DOHH2 (cell line): ENCODE measurements around the gene ROM1.
A peak's percentile ranks its signal among the peaks of the same experiment; 100 is the strongest.

Source experiments
- H3F3A ChIP-seq: fragments of 200-600 bp; sonication (generic), shearing (Covaris generic); 2 replicates; pipeline ENCODE4 v1.6.0; 2016; ENCODE audit warnings: antibody characterized with exemption, mild to moderate bottlenecking; ENCODE audit not compliant: control insufficient read depth, insufficient read depth
- H3K27ac ChIP-seq: fragments of 200-600 bp; sonication (generic); 2 replicates; pipeline ENCODE4 v1.5.1; 2014; ENCODE audit warnings: low read depth, mild to moderate bottlenecking, low read length, moderate library complexity
- H3K27me3 ChIP-seq: fragments of 200-600 bp; sonication (generic); 2 replicates; pipeline ENCODE4 v1.6.1; 2014; ENCODE audit warnings: mild to moderate bottlenecking, low read length, mixed read lengths; ENCODE audit not compliant: control insufficient read depth
- H3K36me3 ChIP-seq: fragments of 200-600 bp; sonication (generic); 2 replicates; pipeline ENCODE4 v1.6.1; 2014; ENCODE audit warnings: mild to moderate bottlenecking, low read length, moderate library complexity, mixed read lengths; ENCODE audit not compliant: control insufficient read depth
- H3K4me1 ChIP-seq: fragments of 200-600 bp; sonication (generic); 2 replicates; pipeline ENCODE4 v1.6.1; 2014; ENCODE audit warnings: mild to moderate bottlenecking, low read length, mixed read lengths; ENCODE audit not compliant: control insufficient read depth
- H3K4me2 ChIP-seq: fragments of 200-600 bp; sonication (generic); 2 replicates; pipeline ENCODE4 v1.6.0; 2014; ENCODE audit warnings: mild to moderate bottlenecking, low read length, moderate library complexity
- H3K4me3 ChIP-seq: fragments of 200-600 bp; sonication (generic); 2 replicates; pipeline ENCODE4 v1.5.1; 2014; ENCODE audit warnings: mild to moderate bottlenecking, low read length, mixed read lengths
- H3K79me2 ChIP-seq: fragments of 200-600 bp; sonication (generic); 2 replicates; pipeline ENCODE4 v1.6.1; 2014; ENCODE audit warnings: mild to moderate bottlenecking, low read length, mixed read lengths; ENCODE audit not compliant: control insufficient read depth
- H3K9me2 ChIP-seq: fragments of 200-600 bp; sonication (generic); replicated peaks from 2 replicates; pipeline ENCODE4 v1.6.1; 2014; ENCODE audit warnings: mild to moderate bottlenecking, low read length, mixed read lengths; ENCODE audit not compliant: control insufficient read depth
- H3K9me3 ChIP-seq: fragments of 200-600 bp; sonication (generic); 2 replicates; pipeline ENCODE4 v1.6.1; 2014; ENCODE audit warnings: antibody characterized with exemption, low read length, mixed read lengths; ENCODE audit not compliant: control insufficient read depth, insufficient read depth
- H4K20me1 ChIP-seq: fragments of 200-600 bp; sonication (generic); 2 replicates; pipeline ENCODE4 v1.6.0; 2014; ENCODE audit warnings: low read depth, mild to moderate bottlenecking, antibody characterized with exemption, low read length, moderate library complexity; ENCODE audit not compliant: control insufficient read depth, insufficient read depth
- EZH2phosphoT487 ChIP-seq: fragments of 200-600 bp; sonication (generic); IDR thresholded peaks from 2 replicates; pipeline ENCODE4 v1.6.1; 2017; ENCODE audit warnings: borderline replicate concordance, mild to moderate bottlenecking, antibody characterized with exemption, low read length, moderate library complexity, mixed read lengths
- TF ChIP-seq, protein P1 (sequence below): fragments of 200-600 bp; sonication (generic); IDR thresholded peaks from one replicate; pipeline ENCODE4 v1.5.1; 2014; ENCODE audit warnings: antibody characterized with exemption, mild to moderate bottlenecking, low read depth, low read length; ENCODE audit not compliant: poor library complexity, severe bottlenecking

The ROM1 gene

DNA sequence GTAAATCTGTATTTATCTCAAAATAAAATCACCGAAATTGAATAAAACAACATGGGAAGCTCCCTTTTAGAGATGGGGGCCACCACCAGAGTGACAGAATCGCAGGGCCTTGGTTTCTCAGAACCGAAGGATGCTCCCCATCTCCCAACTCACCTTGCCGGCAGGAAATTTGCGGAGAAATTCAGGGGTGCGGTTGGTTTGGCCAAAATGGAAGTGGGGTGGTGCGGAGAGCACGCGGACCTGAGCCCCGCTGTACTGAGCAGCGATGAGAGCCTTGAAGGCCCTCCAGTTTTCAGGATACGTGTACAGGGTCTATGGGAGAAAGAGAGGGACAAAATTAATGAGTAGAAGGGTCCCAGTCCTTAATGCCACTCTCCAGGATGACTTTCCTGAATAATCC is 40.6 kb upstream of the ROM1 start:
- Histone ChIP-seq H3F3A (peaks cover 8% of the 10 kb centered on the region), H3K36me3 (peaks cover 92% of the 10 kb centered on the region)

DNA sequence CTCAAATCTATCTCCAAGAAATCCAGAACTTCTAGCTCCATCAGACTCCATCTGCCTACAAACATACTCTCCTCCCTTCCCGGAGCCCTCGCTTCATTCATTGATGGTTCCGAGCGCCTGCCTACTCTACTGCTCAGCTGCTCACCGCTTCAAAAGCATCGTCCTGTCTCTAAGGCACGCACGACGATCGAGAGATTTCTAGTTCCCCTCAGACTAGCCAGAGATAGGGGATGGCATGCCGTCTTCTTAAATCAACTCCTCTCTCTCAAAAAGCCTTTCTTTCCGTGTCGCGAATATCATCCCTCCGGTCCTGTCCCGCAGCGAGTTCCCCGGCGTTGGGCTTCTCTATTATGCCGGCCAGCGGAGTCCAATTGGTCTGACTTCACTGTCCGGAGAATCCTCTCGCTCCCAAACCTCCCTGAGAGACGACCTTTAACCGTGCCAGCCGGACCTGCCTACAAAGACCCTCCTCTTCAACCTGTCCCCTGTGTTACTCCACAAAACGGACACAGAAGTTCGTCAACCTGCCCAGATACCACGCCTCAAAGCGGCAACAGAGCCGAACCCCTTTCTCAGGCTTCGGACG is 40.0 kb upstream of the ROM1 start:
- peaks cover 48% of the 10 kb centered on the region for H3K4me1 ChIP-seq
- peaks cover 8% of the 10 kb centered on the region for H3F3A ChIP-seq
- peaks cover 89% of the 10 kb centered on the region for H3K36me3 ChIP-seq
- H3K4me3 ChIP-seq = peak overlapping the region; percentile 93
- peak overlapping the region; percentile 74 for H3K4me2 ChIP-seq
- peak overlapping the region; percentile 68 for H3K27ac ChIP-seq
- TF ChIP-seq, protein P1, sequence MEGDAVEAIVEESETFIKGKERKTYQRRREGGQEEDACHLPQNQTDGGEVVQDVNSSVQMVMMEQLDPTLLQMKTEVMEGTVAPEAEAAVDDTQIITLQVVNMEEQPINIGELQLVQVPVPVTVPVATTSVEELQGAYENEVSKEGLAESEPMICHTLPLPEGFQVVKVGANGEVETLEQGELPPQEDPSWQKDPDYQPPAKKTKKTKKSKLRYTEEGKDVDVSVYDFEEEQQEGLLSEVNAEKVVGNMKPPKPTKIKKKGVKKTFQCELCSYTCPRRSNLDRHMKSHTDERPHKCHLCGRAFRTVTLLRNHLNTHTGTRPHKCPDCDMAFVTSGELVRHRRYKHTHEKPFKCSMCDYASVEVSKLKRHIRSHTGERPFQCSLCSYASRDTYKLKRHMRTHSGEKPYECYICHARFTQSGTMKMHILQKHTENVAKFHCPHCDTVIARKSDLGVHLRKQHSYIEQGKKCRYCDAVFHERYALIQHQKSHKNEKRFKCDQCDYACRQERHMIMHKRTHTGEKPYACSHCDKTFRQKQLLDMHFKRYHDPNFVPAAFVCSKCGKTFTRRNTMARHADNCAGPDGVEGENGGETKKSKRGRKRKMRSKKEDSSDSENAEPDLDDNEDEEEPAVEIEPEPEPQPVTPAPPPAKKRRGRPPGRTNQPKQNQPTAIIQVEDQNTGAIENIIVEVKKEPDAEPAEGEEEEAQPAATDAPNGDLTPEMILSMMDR = no peak
- no peak for TF ChIP-seq EZH2phosphoT487
- H3K27me3 ChIP-seq = no peaks in the 10 kb centered on the region
- peaks cover 75% of the 10 kb centered on the region for H3K79me2 ChIP-seq
- H4K20me1 ChIP-seq = peaks cover 4% of the 10 kb centered on the region; the same call in 1 of the 2 replicates
- no peaks in the 10 kb centered on the region for H3K9me3 ChIP-seq
- no peaks in the 10 kb centered on the region for H3K9me2 ChIP-seq

More for the DNA sequence above, 40.6 kb upstream of the ROM1 start:
- Histone ChIP-seq H4K20me1 (peaks cover 4% of the 10 kb centered on the region; the same call in 1 of the 2 replicates), H3K79me2 (peaks cover 78% of the 10 kb centered on the region), H3K9me3 (no peaks in the 10 kb centered on the region), H3K27me3 (no peaks in the 10 kb centered on the region), H3K4me1 (peaks cover 48% of the 10 kb centered on the region), H3K4me2 (peak overlapping the region; percentile 74), H3K4me3 (peak overlapping the region; percentile 93), H3K9me2 (no peaks in the 10 kb centered on the region), H3K27ac (peak overlapping the region; percentile 68)
- TF ChIP-seq, protein P1 = no peak
- no peak for TF ChIP-seq EZH2phosphoT487

DNA sequence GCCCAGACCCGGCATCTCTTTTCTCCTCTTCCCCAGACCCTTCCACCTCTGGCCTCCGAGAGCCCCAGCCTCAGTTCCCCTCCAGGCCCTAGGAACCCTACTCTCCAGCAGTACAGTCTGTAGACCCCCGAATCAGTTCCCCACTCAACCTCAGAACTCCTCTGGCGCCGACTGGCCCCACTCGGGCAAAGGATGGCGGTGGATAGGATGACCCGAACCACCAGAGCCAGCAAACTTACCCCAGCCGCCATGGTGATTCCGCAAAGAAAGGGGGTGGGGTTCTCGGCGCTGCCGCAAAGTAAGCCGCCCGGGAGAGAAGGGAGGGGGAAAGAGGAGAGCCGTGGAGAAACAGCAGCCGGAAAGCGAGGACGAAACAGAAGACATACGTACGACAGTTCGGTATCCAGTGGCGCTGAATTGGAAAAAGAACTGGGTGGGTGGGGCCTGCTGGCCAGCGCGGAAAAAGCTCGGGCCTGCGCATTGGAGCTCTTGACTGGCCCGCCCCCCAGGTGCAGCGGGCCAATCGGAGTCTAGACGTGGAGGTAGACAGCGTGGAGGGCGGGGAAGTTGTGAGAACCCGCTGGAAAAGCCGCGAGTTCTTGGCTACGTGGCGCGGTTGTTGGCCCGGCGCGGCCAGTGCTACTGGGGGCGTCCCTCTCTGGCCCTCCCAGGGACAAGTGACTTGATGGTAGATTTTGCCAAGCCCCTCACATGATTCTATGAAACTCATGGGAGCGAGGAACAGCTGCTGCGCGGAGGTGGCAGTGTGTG is 39.3 kb upstream of the ROM1 start, which contains the start of gene EEF1G:
Gene EEF1G (minus strand): TSS at position 300 of the 771 bp plus-strand sequence. CDS start 49 bp downstream, at position 251.
- no peaks in the 10 kb centered on the region for H3K27me3 ChIP-seq
- H3F3A ChIP-seq = peaks cover 8% of the 10 kb centered on the region
- H3K79me2 ChIP-seq = peaks cover 70% of the 10 kb centered on the region
- no peaks in the 10 kb centered on the region for H3K9me3 ChIP-seq
- H3K4me2 ChIP-seq = peak within 1 kb of the TSS; percentile 81
- peaks cover 48% of the 10 kb centered on the region for H3K4me1 ChIP-seq
- peaks cover 4% of the 10 kb centered on the region; the same call in 1 of the 2 replicates for H4K20me1 ChIP-seq
- no peaks in the 10 kb centered on the region for H3K9me2 ChIP-seq
- peak within 1 kb of the TSS; percentile 68 for H3K27ac ChIP-seq
- H3K36me3 ChIP-seq = peaks cover 91% of the 10 kb centered on the region
- H3K4me3 ChIP-seq = peak within 1 kb of the TSS; percentile 93
- TF ChIP-seq, protein P1 = no peak
